ENCODE results near the gene BRAF. TPM values are rescaled to one million over a fixed set of nuclear protein-coding genes. Genes with fewer than 3 reads are reported as not detected.
"Not testable (repeated sequence)": the region's sequence is repeated elsewhere in the genome, so short reads cannot be mapped to it uniquely, and the experiment has no call there.

The BRAF gene
- total and polyA plus RNA-seq, 7 experiments from 2014 or later = 11.2 to 58.7 (median 48.3) TPM

GRCh38 chr7:140927945-140928344 lies 3.2 kb upstream of the BRAF start:
- Mint-ChIP-seq H3K27ac (peak overlapping the region in 3 of 9 donors; percentile 42 to 68 (median 63)), H3K4me1 (peaks cover 0 to 21% (median 6%) of the 10 kb centered on the region in 7 donors), H3K27me3 (peaks cover 0 to 22% (median 6%) of the 10 kb centered on the region in 5 donors)
- H3K4me3 ChIP-seq (ENCODE audit: low read length); H3K36me3 ChIP-seq (ENCODE audit: control insufficient read depth in 2 of 3, insufficient read depth in 3 of 3, low read length in 3 of 3); H3K9me3 Mint-ChIP-seq; H3K36me3 Mint-ChIP-seq; DNase-seq; CTCF ChIA-PET; H3K27ac ChIP-seq (ENCODE audit: low read depth, low read length); H3K4me3 Mint-ChIP-seq; ATAC-seq; H3K9me3 ChIP-seq (ENCODE audit: control insufficient read depth in 2 of 3, low read length in 3 of 3); H3K27me3 ChIP-seq (ENCODE audit: control insufficient read depth in 2 of 2, insufficient read depth in 2 of 2, low read length in 2 of 2): not testable (repeated sequence)
- H3K4me1 ChIP-seq (ENCODE audit: control insufficient read depth in 2 of 2, insufficient read depth in 2 of 2, low read length in 2 of 2) = peaks cover 0 to 13% of the 10 kb centered on the region in 2 donors
- intact Hi-C loops (cut with micrococcal nuclease) = loop anchor here in 1 of 2 donors (10.0 kb wide), 3 partner anchors 627 to 1693 kb away; partner anchors contain the start of genes AGK and UBN2
- POLR2A ChIA-PET = interaction anchor here (1.2 to 2.4 kb wide), 2 partner anchors 10 to 86 kb away, joined by 3 to 6 read pairs; partner anchors contain the start of gene MRPS33

DNA sequence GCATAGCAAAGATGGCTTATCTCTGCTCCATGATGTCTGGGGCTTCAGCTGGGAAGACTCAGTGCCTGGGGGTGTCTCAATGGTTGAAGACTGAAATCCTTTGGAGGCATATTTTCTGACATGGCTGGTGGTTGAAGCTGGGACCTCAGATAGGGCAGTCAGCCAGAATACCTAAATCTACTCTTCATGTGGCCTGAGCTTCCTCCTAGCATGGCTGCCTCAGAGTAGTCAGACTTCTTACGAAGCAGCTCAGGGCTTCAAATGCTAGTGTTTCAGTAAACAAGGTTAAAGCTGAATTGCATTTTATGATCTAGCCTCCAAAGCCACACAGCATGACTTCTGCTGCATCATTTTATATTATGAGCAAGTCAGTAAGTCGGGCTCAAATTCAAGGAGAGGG lies 2.6 kb upstream of the BRAF start:
- Histone ChIP-seq H3K36me3 (ENCODE audit: control insufficient read depth in 2 of 3, insufficient read depth in 3 of 3, low read length in 3 of 3) (peaks cover 0 to 5% (median 0%) of the 10 kb centered on the region in 3 experiments), H3K4me1 (ENCODE audit: control insufficient read depth in 2 of 2, insufficient read depth in 2 of 2, low read length in 2 of 2) (peaks cover 4 to 18% of the 10 kb centered on the region in 2 donors), H3K27me3 (ENCODE audit: control insufficient read depth in 2 of 2, insufficient read depth in 2 of 2, low read length in 2 of 2) (no peaks in the 10 kb centered on the region), H3K27ac (ENCODE audit: low read depth, low read length) (no peak overlapping the region), H3K9me3 (ENCODE audit: control insufficient read depth in 2 of 3, low read length in 3 of 3) (no peaks in the 10 kb centered on the region), H3K4me3 (ENCODE audit: low read length) (no peak overlapping the region)
- ChIA-PET POLR2A (interaction anchor here (1.0 to 2.4 kb wide), 3 partner anchors 9 to 87 kb away, joined by 3 to 6 read pairs (median 4); partner anchors contain the start of gene MRPS33), CTCF (no interaction called here)
- peaks cover 0 to 7% (median 0%) of the 10 kb centered on the region in 11 donors for H3K9me3 Mint-ChIP-seq
- H3K4me3 Mint-ChIP-seq = no peak overlapping the region
- peak overlapping the region in 1 of 9 donors; percentile 63 for H3K27ac Mint-ChIP-seq
- no peak for ATAC-seq
- no peaks in the 10 kb centered on the region for H3K36me3 Mint-ChIP-seq
- peaks cover 0 to 17% (median under 1%) of the 10 kb centered on the region in 5 donors for H3K27me3 Mint-ChIP-seq
- no peak for DNase-seq
- H3K4me1 Mint-ChIP-seq = peaks cover 0 to 21% (median 6%) of the 10 kb centered on the region in 7 donors
- intact Hi-C loops (cut with micrococcal nuclease) = loop anchor here in 1 of 2 donors (10.0 kb wide), 3 partner anchors 627 to 1693 kb away; partner anchors contain the start of genes AGK and UBN2

- CTCF ChIA-PET = interaction anchor here (0.6 to 0.9 kb wide), 3 partner anchors 200 to 1242 kb away, joined by 3 read pairs; no protein-coding TSS in a partner anchor
These were observed 1.5 kb upstream of the BRAF start for GRCh38 chr7:140926021-140926817.

GRCh38 chr7:140924019-140924820 lies 509 bp downstream of the BRAF start:
- Mint-ChIP-seq H3K36me3 (no peaks in the 10 kb centered on the region), H3K4me1 (peaks cover 10 to 44% (median 22%) of the 10 kb centered on the region in 7 donors), H3K27me3 (peaks cover 0 to 5% (median 0%) of the 10 kb centered on the region in 5 donors), H3K27ac (peak overlapping the region in 3 of 9 donors; percentile 92 to 99 (median 94)), H3K9me3 (peaks cover 0 to 7% (median 0%) of the 10 kb centered on the region in 11 donors), H3K4me3 (peak overlapping the region in 1 of 10 donors; percentile 89)
- ChIA-PET CTCF (interaction anchor here (1.8 kb wide), 1 partner anchor 91 kb away, joined by 7 read pairs; the partner anchor contains the start of gene MRPS33), POLR2A (interaction anchor here (0.9 to 2.1 kb wide), 7 partner anchors 13 to 251 kb away, joined by 3 to 15 read pairs (median 5); partner anchors contain the start of gene MRPS33)
- H3K4me3 ChIP-seq (ENCODE audit: low read length) = peak overlapping the region; percentile 85
- peaks cover 0 to 5% (median 0%) of the 10 kb centered on the region in 3 experiments for H3K36me3 ChIP-seq (ENCODE audit: control insufficient read depth in 2 of 3, insufficient read depth in 3 of 3, low read length in 3 of 3)
- intact Hi-C loops (cut with micrococcal nuclease) = loop anchor here (1.0 to 10.0 kb wide), 18 partner anchors 9 to 1689 kb away; partner anchors contain the start of genes ADCK2 (in 2 of the 2), FMC1 (in 2 of the 2), MKRN1 (in 2 of the 2) and MRPS33 (in 2 of the 2)
- peak overlapping the region; percentile 100 for H3K27ac ChIP-seq (ENCODE audit: low read depth, low read length)
- DNase-seq (peak; percentile 61 to 89 (median 70)), ATAC-seq (peak; percentile 84)
- no peaks in the 10 kb centered on the region for H3K9me3 ChIP-seq (ENCODE audit: control insufficient read depth in 2 of 3, low read length in 3 of 3)
- H3K27me3 ChIP-seq (ENCODE audit: control insufficient read depth in 2 of 2, insufficient read depth in 2 of 2, low read length in 2 of 2) = no peaks in the 10 kb centered on the region
- H3K4me1 ChIP-seq (ENCODE audit: control insufficient read depth in 2 of 2, insufficient read depth in 2 of 2, low read length in 2 of 2) = peaks cover 9 to 18% of the 10 kb centered on the region in 2 donors

More at GRCh38 chr7:140926021-140926817, 1.5 kb upstream of the BRAF start:
- peaks cover 0 to 24% (median 6%) of the 10 kb centered on the region in 7 donors for H3K4me1 Mint-ChIP-seq
- POLR2A ChIA-PET = interaction anchor here (0.6 to 2.4 kb wide), 6 partner anchors 83 to 812 kb away, joined by 3 to 6 read pairs (median 3); partner anchors contain the start of genes ADCK2, MRPS33 and SSBP1
- peak overlapping the region; percentile 97 for H3K27ac ChIP-seq (ENCODE audit: low read depth, low read length)
- H3K4me1 ChIP-seq (ENCODE audit: control insufficient read depth in 2 of 2, insufficient read depth in 2 of 2, low read length in 2 of 2) = peaks cover 9 to 18% of the 10 kb centered on the region in 2 donors
- H3K36me3 Mint-ChIP-seq = no peaks in the 10 kb centered on the region
- H3K9me3 ChIP-seq (ENCODE audit: control insufficient read depth in 2 of 3, low read length in 3 of 3) = no peaks in the 10 kb centered on the region
- ATAC-seq (no peak), DNase-seq (no peak)
- no peak overlapping the region for H3K4me3 ChIP-seq (ENCODE audit: low read length)
- intact Hi-C loops (cut with micrococcal nuclease) = loop anchor here in 1 of 2 donors (10.0 kb wide), 3 partner anchors 629 to 1691 kb away; partner anchors contain the start of genes AGK and UBN2
- H3K27me3 Mint-ChIP-seq = peaks cover 0 to 14% (median 0%) of the 10 kb centered on the region in 5 donors
- peak overlapping the region in 7 of 9 donors; percentile 44 to 100 (median 99) for H3K27ac Mint-ChIP-seq
- H3K27me3 ChIP-seq (ENCODE audit: control insufficient read depth in 2 of 2, insufficient read depth in 2 of 2, low read length in 2 of 2) = no peaks in the 10 kb centered on the region
- peaks cover 0 to 7% (median 0%) of the 10 kb centered on the region in 11 donors for H3K9me3 Mint-ChIP-seq
- peak overlapping the region in 8 of 10 donors; percentile 19 to 82 (median 46) for H3K4me3 Mint-ChIP-seq
- peaks cover 0 to 5% (median 0%) of the 10 kb centered on the region in 3 experiments for H3K36me3 ChIP-seq (ENCODE audit: control insufficient read depth in 2 of 3, insufficient read depth in 3 of 3, low read length in 3 of 3)

GRCh38 chr7:140923358-140924006 lies 1.2 kb downstream of the BRAF start:
- H3K27ac Mint-ChIP-seq = no peak overlapping the region
- ATAC-seq = no peak

More at GRCh38 chr7:140923358-140924006, 1.2 kb downstream of the BRAF start:
- ChIA-PET POLR2A (interaction anchor here (0.9 to 2.1 kb wide), 5 partner anchors 12 to 96 kb away, joined by 3 to 15 read pairs (median 5); partner anchors contain the start of gene MRPS33), CTCF (interaction anchor here (1.8 kb wide), 1 partner anchor 91 kb away, joined by 7 read pairs; the partner anchor contains the start of gene MRPS33)
- Mint-ChIP-seq H3K27me3 (peaks cover 0 to 4% (median 0%) of the 10 kb centered on the region in 5 donors), H3K4me1 (peaks cover 10 to 48% (median 24%) of the 10 kb centered on the region in 7 donors), H3K9me3 (peaks cover 0 to 7% (median 0%) of the 10 kb centered on the region in 11 donors), H3K4me3 (no peak overlapping the region), H3K36me3 (no peaks in the 10 kb centered on the region)
- DNase-seq = peak in 1 of 9 donors; percentile 8
- Histone ChIP-seq H3K36me3 (ENCODE audit: control insufficient read depth in 2 of 3, insufficient read depth in 3 of 3, low read length in 3 of 3) (peaks cover 0 to 5% (median 0%) of the 10 kb centered on the region in 3 experiments), H3K27ac (ENCODE audit: low read depth, low read length) (peak overlapping the region; percentile 100), H3K4me3 (ENCODE audit: low read length) (peak overlapping the region; percentile 85), H3K9me3 (ENCODE audit: control insufficient read depth in 2 of 3, low read length in 3 of 3) (no peaks in the 10 kb centered on the region), H3K27me3 (ENCODE audit: control insufficient read depth in 2 of 2, insufficient read depth in 2 of 2, low read length in 2 of 2) (no peaks in the 10 kb centered on the region), H3K4me1 (ENCODE audit: control insufficient read depth in 2 of 2, insufficient read depth in 2 of 2, low read length in 2 of 2) (peaks cover 9 to 18% of the 10 kb centered on the region in 2 donors)
- intact Hi-C loops (cut with micrococcal nuclease) = loop anchor here (1.0 to 10.0 kb wide), 18 partner anchors 8 to 1689 kb away; partner anchors contain the start of genes ADCK2 (in 2 of the 2), FMC1 (in 2 of the 2), MKRN1 (in 2 of the 2) and MRPS33 (in 2 of the 2)
